ENCODE data around the gene CLDN5.

Gene CLDN5

DNA sequence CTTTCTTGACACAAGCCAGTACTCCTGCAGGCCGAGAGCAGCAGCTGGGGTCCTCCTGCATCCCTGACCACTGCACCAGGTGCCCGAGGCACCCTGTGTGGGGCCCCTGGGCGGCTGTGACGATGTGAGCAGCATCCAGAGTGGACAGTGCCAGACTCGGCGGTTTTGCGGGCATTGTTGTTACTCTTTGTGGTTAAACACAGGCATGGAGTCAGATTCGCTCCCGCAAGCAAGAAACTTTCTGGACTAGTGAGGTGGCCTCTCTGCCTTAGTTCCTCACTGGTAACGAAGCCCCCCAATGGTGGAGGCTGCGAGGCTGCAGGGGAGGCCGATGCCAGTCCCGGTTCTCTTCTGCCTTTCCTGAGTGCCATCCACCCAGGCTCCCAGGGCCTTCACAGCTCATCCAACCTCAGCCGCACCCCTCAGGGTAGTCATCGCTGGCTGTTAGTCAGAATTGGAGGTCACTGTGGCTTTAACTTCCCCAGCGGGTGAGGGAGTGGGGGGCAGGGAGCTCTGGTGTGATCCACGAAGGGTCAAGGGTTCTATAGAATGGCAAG, 3.7 kb upstream of the CLDN5 start:
- ChIA-PET CTCF (interaction anchor here (0.6 to 0.8 kb wide), 2 partner anchors 25 to 104 kb away, joined by 3 read pairs; no protein-coding TSS in a partner anchor), POLR2A (no interaction called here)
- Histone ChIP-seq H3K4me3 (ENCODE audit: low read depth, low read length) (no peak overlapping the region), H3K27ac (ENCODE audit: extremely low read depth, low read depth, low read length) (no peak overlapping the region), H3K36me3 (ENCODE audit: control insufficient read depth in 2 of 2, insufficient read depth in 1 of 2, low read length in 2 of 2) (peaks cover 0 to 5% of the 10 kb centered on the region in 2 experiments; a peak in 1 of 3 replicates), H3K4me1 (ENCODE audit: control insufficient read depth, insufficient read depth, low read length) (no peaks in the 10 kb centered on the region), H3K9me3 (ENCODE audit: control insufficient read depth, insufficient read depth, low read depth, low read length) (no peaks in the 10 kb centered on the region)
- TF ChIP-seq ZNF221 (tag by site-specific recombination; IDR thresholded peaks at IDR 0.05; ENCODE audit: borderline replicate concordance) (no peak), ZFHX2 (tag by site-specific recombination; conservative IDR thresholded peaks at IDR 0.05) (no peak)

DNA sequence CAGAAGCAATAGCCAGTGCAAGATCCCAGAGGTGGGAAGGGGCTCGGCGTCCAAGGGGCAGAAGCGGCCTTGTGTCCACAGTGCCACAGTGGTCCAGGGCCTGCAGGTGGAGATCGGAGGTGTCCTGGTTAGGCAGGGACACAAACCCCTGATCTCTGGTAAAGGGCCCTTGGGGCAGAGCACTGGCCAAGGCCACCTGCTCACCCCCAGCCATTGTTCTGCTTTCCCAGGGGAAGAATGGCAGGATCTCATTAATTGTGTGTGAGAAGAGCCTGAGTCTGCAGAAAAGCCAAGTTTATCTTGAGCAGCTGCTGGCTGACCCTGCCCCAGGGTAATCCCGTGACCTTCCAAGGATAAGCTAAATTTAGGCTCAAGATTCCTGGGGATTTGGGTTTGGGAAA, 3.1 kb upstream of the CLDN5 start:
- no peak overlapping the region for H3K27ac ChIP-seq (ENCODE audit: extremely low read depth, low read depth, low read length)
- ChIA-PET CTCF (no interaction called here), POLR2A (interaction anchor here (0.6 kb wide), 1 partner anchor 126 kb away, joined by 3 read pairs; no protein-coding TSS in a partner anchor)
- peaks cover 0 to 5% of the 10 kb centered on the region in 2 experiments; a peak in 1 of 3 replicates for H3K36me3 ChIP-seq (ENCODE audit: control insufficient read depth in 2 of 2, insufficient read depth in 1 of 2, low read length in 2 of 2)
- TF ChIP-seq PRDM1 (tag by site-specific recombination; IDR thresholded peaks at IDR 0.05), result no peak
- TF ChIP-seq ZNF404 (tag by site-specific recombination; IDR thresholded peaks at IDR 0.05), result no peak
- TF ChIP-seq ZBTB48 (tag by site-specific recombination; IDR thresholded peaks at IDR 0.05), result no peak
- no peak for TF ChIP-seq ZNF837 (tag by site-specific recombination; IDR thresholded peaks at IDR 0.05)
- no peak for TF ChIP-seq ZNF24 (tag by site-specific recombination; IDR thresholded peaks at IDR 0.05)
- no peak for TF ChIP-seq FEZF1 (tag by site-specific recombination; IDR thresholded peaks at IDR 0.05)
- TF ChIP-seq GLIS1 (tag by site-specific recombination; IDR thresholded peaks at IDR 0.05), result no peak
- no peak for TF ChIP-seq SCRT1 (tag by site-specific recombination; IDR thresholded peaks at IDR 0.05; ENCODE audit: borderline replicate concordance)
- TF ChIP-seq TRIM28 (IDR thresholded peaks at IDR 0.05; ENCODE audit: borderline replicate concordance, low read length), result no peak
- TF ChIP-seq ZFP37 (tag by site-specific recombination; IDR thresholded peaks at IDR 0.05), result no peak
- TF ChIP-seq KLF1 (tag by site-specific recombination; IDR thresholded peaks at IDR 0.05), result no peak
- no peak for TF ChIP-seq ZNF423 (tag by site-specific recombination; IDR thresholded peaks at IDR 0.05)
- no peaks in the 10 kb centered on the region for H3K9me3 ChIP-seq (ENCODE audit: control insufficient read depth, insufficient read depth, low read depth, low read length)
- no peak overlapping the region for H3K4me3 ChIP-seq (ENCODE audit: low read depth, low read length)
- no peaks in the 10 kb centered on the region for H3K4me1 ChIP-seq (ENCODE audit: control insufficient read depth, insufficient read depth, low read length)

DNA sequence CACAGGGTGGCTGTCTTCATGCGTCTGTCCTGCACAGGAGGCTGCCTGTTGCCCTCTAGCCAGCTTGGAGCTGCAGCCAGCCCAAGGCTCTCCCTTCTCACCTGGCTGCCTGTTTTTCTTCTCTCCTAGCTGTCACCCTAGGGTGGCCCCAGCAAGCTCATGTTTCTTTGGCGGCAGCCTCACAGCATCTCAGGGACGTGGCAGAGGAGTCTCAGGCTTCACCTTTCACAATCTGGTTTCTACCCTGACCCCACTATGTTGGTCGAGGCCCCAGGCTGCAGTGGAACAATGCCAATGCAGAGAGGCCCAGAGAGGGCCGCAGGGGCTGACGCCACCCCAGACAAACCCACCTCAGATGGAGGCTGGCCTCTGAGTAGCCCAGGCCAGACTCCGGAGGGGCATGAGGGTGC, 2.5 kb upstream of the CLDN5 start:
- CTCF ChIA-PET, result interaction anchor here (0.6 kb wide), 1 partner anchor 33 kb away, joined by 3 read pairs; no protein-coding TSS in a partner anchor
- H3K4me3 ChIP-seq (ENCODE audit: low read depth, low read length), result no peak overlapping the region
- no peaks in the 10 kb centered on the region for H3K9me3 ChIP-seq (ENCODE audit: control insufficient read depth, insufficient read depth, low read depth, low read length)
- TF ChIP-seq TRIM28 (IDR thresholded peaks at IDR 0.05; ENCODE audit: borderline replicate concordance, low read length) (no peak), SALL2 (tag by site-specific recombination; IDR thresholded peaks at IDR 0.05; ENCODE audit: borderline replicate concordance) (no peak), MYNN (tag by site-specific recombination; IDR thresholded peaks at IDR 0.05; ENCODE audit: borderline replicate concordance) (no peak), HOXC10 (CRISPR knock-in tag; IDR thresholded peaks at IDR 0.05) (no peak), ZNF701 (tag by site-specific recombination; IDR thresholded peaks at IDR 0.05) (no peak), ZSCAN23 (tag by site-specific recombination; IDR thresholded peaks at IDR 0.05) (no peak), ZNF596 (tag by site-specific recombination; IDR thresholded peaks at IDR 0.05) (no peak), ZNF394 (tag by site-specific recombination; IDR thresholded peaks at IDR 0.05; ENCODE audit: borderline replicate concordance) (no peak), KLF7 (tag by site-specific recombination; IDR thresholded peaks at IDR 0.05; ENCODE audit: borderline replicate concordance) (no peak), TCF7L2 (IDR thresholded peaks at IDR 0.05; ENCODE audit: borderline replicate concordance, low read depth, low read length) (no peak), REPIN1 (tag by site-specific recombination; IDR thresholded peaks at IDR 0.05; ENCODE audit: low read depth) (no peak), ZNF549 (tag by site-specific recombination; IDR thresholded peaks at IDR 0.05) (no peak), HOXD13 (CRISPR knock-in tag; IDR thresholded peaks at IDR 0.05; ENCODE audit: borderline replicate concordance) (no peak), YY1 (tag by site-specific recombination; IDR thresholded peaks at IDR 0.05) (no peak), ZSCAN30 (tag by site-specific recombination; IDR thresholded peaks at IDR 0.05) (no peak)
- TF ChIP-seq, protein P1, sequence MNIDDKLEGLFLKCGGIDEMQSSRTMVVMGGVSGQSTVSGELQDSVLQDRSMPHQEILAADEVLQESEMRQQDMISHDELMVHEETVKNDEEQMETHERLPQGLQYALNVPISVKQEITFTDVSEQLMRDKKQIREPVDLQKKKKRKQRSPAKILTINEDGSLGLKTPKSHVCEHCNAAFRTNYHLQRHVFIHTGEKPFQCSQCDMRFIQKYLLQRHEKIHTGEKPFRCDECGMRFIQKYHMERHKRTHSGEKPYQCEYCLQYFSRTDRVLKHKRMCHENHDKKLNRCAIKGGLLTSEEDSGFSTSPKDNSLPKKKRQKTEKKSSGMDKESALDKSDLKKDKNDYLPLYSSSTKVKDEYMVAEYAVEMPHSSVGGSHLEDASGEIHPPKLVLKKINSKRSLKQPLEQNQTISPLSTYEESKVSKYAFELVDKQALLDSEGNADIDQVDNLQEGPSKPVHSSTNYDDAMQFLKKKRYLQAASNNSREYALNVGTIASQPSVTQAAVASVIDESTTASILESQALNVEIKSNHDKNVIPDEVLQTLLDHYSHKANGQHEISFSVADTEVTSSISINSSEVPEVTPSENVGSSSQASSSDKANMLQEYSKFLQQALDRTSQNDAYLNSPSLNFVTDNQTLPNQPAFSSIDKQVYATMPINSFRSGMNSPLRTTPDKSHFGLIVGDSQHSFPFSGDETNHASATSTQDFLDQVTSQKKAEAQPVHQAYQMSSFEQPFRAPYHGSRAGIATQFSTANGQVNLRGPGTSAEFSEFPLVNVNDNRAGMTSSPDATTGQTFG (tag by site-specific recombination; IDR thresholded peaks at IDR 0.05; ENCODE audit: borderline replicate concordance), result no peak
- no peaks in the 10 kb centered on the region for H3K4me1 ChIP-seq (ENCODE audit: control insufficient read depth, insufficient read depth, low read length)
- peaks cover 0 to 5% of the 10 kb centered on the region in 2 experiments; a peak in 1 of 3 replicates for H3K36me3 ChIP-seq (ENCODE audit: control insufficient read depth in 2 of 2, insufficient read depth in 1 of 2, low read length in 2 of 2)
- H3K27ac ChIP-seq (ENCODE audit: extremely low read depth, low read depth, low read length), result no peak overlapping the region
- POLR2A ChIA-PET, result interaction anchor here (0.6 kb wide), 1 partner anchor 126 kb away, joined by 3 read pairs; no protein-coding TSS in a partner anchor
